Measurements from ENCODE around the gene PTGR3. TPM values are rescaled to one million over a fixed set of nuclear protein-coding genes. Genes with fewer than 3 reads are reported as not detected.

The PTGR3 gene
- total RNA-seq, 4 donors from 2014 or later, result 12.2 to 25.2 (median 16.7) TPM

GRCh38 chr18:75165926-75166325 is 43.0 kb downstream of the PTGR3 start:
- WGBS, 2 donors, result 94 to 97% methylated on average over 8 of the region's 8 CpGs
- intact Hi-C loops (cut with DNase I), result no loop called here

GRCh38 chr18:75164479-75164878 is 44.5 kb downstream of the PTGR3 start:
- 90 to 100% methylated on average over 2 of the region's 3 CpGs for WGBS, 2 donors
- peaks cover 0 to 7% (median 0%) of the 10 kb centered on the region in 3 donors for H3K4me1 ChIP-seq

More at GRCh38 chr18:75165926-75166325, 43.0 kb downstream of the PTGR3 start:
- no peak for TF ChIP-seq POLR2A (IDR thresholded peaks at IDR 0.05)
- TF ChIP-seq CTCF (IDR thresholded peaks at IDR 0.05), result no peak
- Histone ChIP-seq H3K9me3 (no peaks in the 10 kb centered on the region), H3K4me3 (no peak overlapping the region), H3K27ac (no peak overlapping the region), H3K36me3 (no peaks in the 10 kb centered on the region), H3K4me1 (peaks cover 0 to 7% (median 0%) of the 10 kb centered on the region in 3 donors), H3K27me3 (no peaks in the 10 kb centered on the region)
- DNase-seq, result no peak

GRCh38 chr18:75163736-75164135 is 45.2 kb downstream of the PTGR3 start:
- Histone ChIP-seq H3K27ac (no peak overlapping the region), H3K27me3 (peaks cover 0 to 7% (median 0%) of the 10 kb centered on the region in 4 donors), H3K4me1 (peaks cover 0 to 7% (median 0%) of the 10 kb centered on the region in 3 donors), H3K4me3 (no peak overlapping the region), H3K36me3 (no peaks in the 10 kb centered on the region), H3K9me3 (no peaks in the 10 kb centered on the region)
- 93% methylated on average over 2 of the region's 4 CpGs; no CpG with 5 or more reads in 1 of the 2 donors for WGBS, 2 donors
- TF ChIP-seq POLR2A (IDR thresholded peaks at IDR 0.05) (no peak), CTCF (IDR thresholded peaks at IDR 0.05) (no peak)
- no peak for DNase-seq
- intact Hi-C loops (cut with DNase I), result no loop called here

More at GRCh38 chr18:75164479-75164878, 44.5 kb downstream of the PTGR3 start:
- Histone ChIP-seq H3K4me3 (no peak overlapping the region), H3K27ac (no peak overlapping the region), H3K36me3 (no peaks in the 10 kb centered on the region), H3K9me3 (no peaks in the 10 kb centered on the region), H3K27me3 (peaks cover 0 to 3% (median 0%) of the 10 kb centered on the region in 4 donors)
- TF ChIP-seq CTCF (IDR thresholded peaks at IDR 0.05) (no peak), POLR2A (IDR thresholded peaks at IDR 0.05) (no peak)
- DNase-seq, result no peak
- intact Hi-C loops (cut with DNase I), result no loop called here

GRCh38 chr18:75162978-75163377 is 46.0 kb downstream of the PTGR3 start:
- H3K4me3 ChIP-seq, result no peak overlapping the region
- no peak overlapping the region for H3K27ac ChIP-seq
- H3K27me3 ChIP-seq, result peaks cover 0 to 7% (median 0%) of the 10 kb centered on the region in 4 donors
- no peak for DNase-seq
- H3K4me1 ChIP-seq, result peaks cover 0 to 7% (median 0%) of the 10 kb centered on the region in 3 donors
- WGBS, 2 donors, result 89 to 98% methylated on average over 1 to 3 of the region's 4 CpGs
- H3K9me3 ChIP-seq, result no peaks in the 10 kb centered on the region
- TF ChIP-seq CTCF (IDR thresholded peaks at IDR 0.05) (no peak), POLR2A (IDR thresholded peaks at IDR 0.05) (no peak)
- intact Hi-C loops (cut with DNase I), result no loop called here
- no peaks in the 10 kb centered on the region for H3K36me3 ChIP-seq

- peaks cover 0 to 7% (median 0%) of the 10 kb centered on the region in 4 donors for H3K27me3 ChIP-seq
- H3K4me3 ChIP-seq, result no peak overlapping the region
- no peaks in the 10 kb centered on the region for H3K9me3 ChIP-seq
- 22 to 38% methylated on average over 3 of the region's 3 CpGs for WGBS, 2 donors
- TF ChIP-seq CTCF (IDR thresholded peaks at IDR 0.05) (no peak), POLR2A (IDR thresholded peaks at IDR 0.05) (no peak)
- H3K36me3 ChIP-seq, result no peaks in the 10 kb centered on the region
- DNase-seq, result no peak
- intact Hi-C loops (cut with DNase I), result no loop called here
- H3K4me1 ChIP-seq, result peaks cover 0 to 7% (median 0%) of the 10 kb centered on the region in 3 donors
- H3K27ac ChIP-seq, result no peak overlapping the region
These were observed 46.5 kb downstream of the PTGR3 start for GRCh38 chr18:75162467-75162866.

Measured in esophagus squamous epithelium (tissue), 5 donors.